CD14-positive monocyte (primary cell): ENCODE results near the gene SETD1B. TPM values are rescaled to one million over a fixed set of nuclear protein-coding genes. Genes with fewer than 3 reads are reported as not detected.

ENCODE experiments used
- DNase-seq, 3 donors: peaks; one replicate each; pipeline ENCODE4 v3.0.0-alpha.2; 2011 to 2022
- H2AFZ ChIP-seq: 2 replicates; pipeline ENCODE4 v1.6.0; 2012; ENCODE audit warnings: mild to moderate bottlenecking, low read depth, low read length, inconsistent platforms; ENCODE audit not compliant: insufficient read depth, poor library complexity, severe bottlenecking
- H3K27ac ChIP-seq, 2 donors: 1 replicate in 1 of 2; 2 replicates in 1 of 2; pipeline ENCODE4 v1.5.1; 2012 to 2013; ENCODE audit warnings: low read length in 2 of 2, control low read depth in 1 of 2, inconsistent platforms in 1 of 2, low read depth in 1 of 2, mild to moderate bottlenecking in 1 of 2
- H3K27me3 ChIP-seq, 2 donors: one replicate each; pipeline versions ENCODE4 v1.6.0 to v1.6.1; 2011 to 2013; ENCODE audit warnings: low read length in 2 of 2; ENCODE audit not compliant: control insufficient read depth in 2 of 2, insufficient read depth in 2 of 2
- H3K36me3 ChIP-seq, 2 donors: replicated peaks in 1 of 2; 1 replicate in 1 of 2; 2 replicates in 1 of 2; pipeline versions ENCODE4 v1.5.1 to v1.6.1; 2012 to 2013; ENCODE audit warnings: low read length in 2 of 2, control low read depth in 1 of 2, inconsistent platforms in 1 of 2, mild to moderate bottlenecking in 1 of 2; ENCODE audit not compliant: insufficient read depth in 2 of 2, control insufficient read depth in 1 of 2
- H3K4me1 ChIP-seq, 2 donors: 1 replicate in 1 of 2; 2 replicates in 1 of 2; pipeline versions ENCODE4 v1.5.1 to v1.6.1; 2012 to 2013; ENCODE audit warnings: low read length in 2 of 2, control low read depth in 1 of 2, inconsistent platforms in 1 of 2, mild to moderate bottlenecking in 1 of 2, moderate library complexity in 1 of 2; ENCODE audit not compliant: insufficient read depth in 2 of 2, control insufficient read depth in 1 of 2
- H3K4me2 ChIP-seq: replicated peaks from 2 replicates; pipeline ENCODE3; 2012; ENCODE audit warnings: low read length, moderate library complexity, mild to moderate bottlenecking; ENCODE audit not compliant: poor library complexity, severe bottlenecking; ENCODE audit errors: extremely low read depth
- H3K4me3 ChIP-seq, 3 experiments: fragments of 200-600 bp in 1 of 3; sonication (generic) in 1 of 3; replicated peaks in 1 of 3; 1 replicate in 2 of 3; 2 replicates in 1 of 3; pipeline ENCODE4 v1.5.1; 2011 to 2013; ENCODE audit warnings: low read length in 3 of 3, mild to moderate bottlenecking in 3 of 3, control low read depth in 2 of 3, low read depth in 2 of 3, inconsistent platforms in 1 of 3, moderate library complexity in 1 of 3
- H3K79me2 ChIP-seq: 2 replicates; pipeline ENCODE4 v1.6.0; 2012; ENCODE audit warnings: mild to moderate bottlenecking, control low read depth, inconsistent platforms, low read length, moderate library complexity; ENCODE audit not compliant: insufficient read depth
- H3K9ac ChIP-seq: 2 replicates; pipeline ENCODE4 v1.6.0; 2017; ENCODE audit warnings: low read length, mild to moderate bottlenecking; ENCODE audit not compliant: insufficient read depth, poor library complexity, severe bottlenecking
- H3K9me3 ChIP-seq, 2 donors: replicated peaks in 1 of 2; 1 replicate in 1 of 2; 2 replicates in 1 of 2; pipeline versions ENCODE4 v1.5.1 to v1.6.1; 2012 to 2013; ENCODE audit warnings: low read length in 2 of 2, control low read depth in 1 of 2; ENCODE audit not compliant: control insufficient read depth in 1 of 2, insufficient read depth in 1 of 2
- H4K20me1 ChIP-seq: 2 replicates; pipeline ENCODE4 v1.6.0; 2012; ENCODE audit warnings: mild to moderate bottlenecking, low read length, control low read depth, moderate library complexity; ENCODE audit not compliant: insufficient read depth
- H3K27ac Mint-ChIP-seq, 7 donors: one replicate each; pipeline ENCODE4 v1.8.0; 2020; ENCODE audit warnings: mild to moderate bottlenecking in 7 of 7, mixed read lengths in 7 of 7, moderate library complexity in 6 of 7, inconsistent platforms in 2 of 7
- H3K27me3 Mint-ChIP-seq, 3 donors: one replicate each; pipeline ENCODE4 v1.8.0; 2021 to 2022; ENCODE audit warnings: low read depth in 3 of 3, mild to moderate bottlenecking in 3 of 3, mixed read lengths in 3 of 3, moderate library complexity in 3 of 3, inconsistent platforms in 1 of 3
- H3K36me3 Mint-ChIP-seq, 2 donors: one replicate each; pipeline ENCODE4 v1.8.0; 2020; ENCODE audit warnings: mixed read lengths in 2 of 2, inconsistent platforms in 1 of 2, mild to moderate bottlenecking in 1 of 2
- H3K4me1 Mint-ChIP-seq: one replicate; pipeline ENCODE4 v1.8.0; 2020; ENCODE audit warnings: mild to moderate bottlenecking, mixed read lengths
- H3K4me3 Mint-ChIP-seq, 2 donors: one replicate each; pipeline ENCODE4 v1.8.0; 2020; ENCODE audit warnings: mild to moderate bottlenecking in 2 of 2, mixed read lengths in 2 of 2, moderate library complexity in 1 of 2
- H3K9me3 Mint-ChIP-seq, 7 donors: one replicate each; pipeline ENCODE4 v1.8.0; 2020 to 2022; ENCODE audit warnings: mixed read lengths in 7 of 7, mild to moderate bottlenecking in 6 of 7, moderate library complexity in 6 of 7, inconsistent platforms in 2 of 7
- CTCF ChIP-seq: fragments of 200-600 bp; IDR thresholded peaks from one replicate; pipeline ENCODE4 v1.8.0; 2022; ENCODE audit warnings: antibody characterized with exemption, mild to moderate bottlenecking
- WGBS: methylation state at CpG from one replicate; pipeline ENCODE4 v1.1.5; 2013; ENCODE audit warnings: missing lambda C conversion rate; ENCODE audit not compliant: insufficient coverage; 5-methylcytosine and 5-hydroxymethylcytosine counted together
- intact Hi-C, 2 donors: fragments of 100-400 bp; cut with micrococcal nuclease; formaldehyde crosslinking; loops; one replicate each; pipeline versions ENCODE4 v1.15.0 to v1.15.1; 2023
- polyA plus RNA-seq, 3 donors: library from polyadenylated mRNA; depleted of rRNA in 1 of 3; unstranded in 2 of 3; stranded (reverse) in 1 of 3; fragments of 300-500 nt in 2 of 3; fragments of >200 nt in 1 of 3; fragmentation: Illumina TruSeq in 2 of 3; gene quantifications; 1 replicate in 2 of 3; 2 replicates in 1 of 3; pipeline ENCODE4 v1.2.3, GENCODE V29; 2012 to 2021

SETD1B gene
- polyA plus RNA-seq, 3 donors = 0.28 to 9.0 (median 0.60) TPM

GRCh38 chr12:121871467-121871866 is 67.7 kb downstream of the SETD1B start:
- Histone ChIP-seq H3K27ac (no peak overlapping the region), H3K9ac (no peak overlapping the region), H2AFZ (no peak overlapping the region), H3K4me1 (peaks cover 41 to 49% of the 10 kb centered on the region in 2 donors), H3K4me3 (no peak overlapping the region), H3K4me2 (no peak overlapping the region), H4K20me1 (no peaks in the 10 kb centered on the region), H3K36me3 (no peaks in the 10 kb centered on the region), H3K79me2 (no peaks in the 10 kb centered on the region), H3K27me3 (no peaks in the 10 kb centered on the region), H3K9me3 (no peaks in the 10 kb centered on the region)
- no peak for TF ChIP-seq CTCF
- no peak overlapping the region for H3K4me3 Mint-ChIP-seq
- WGBS = 82% methylated on average over 3 of the region's 3 CpGs
- no peak overlapping the region for H3K27ac Mint-ChIP-seq
- H3K36me3 Mint-ChIP-seq = peaks cover 0 to 3% of the 10 kb centered on the region in 2 donors
- H3K9me3 Mint-ChIP-seq = peaks cover 0 to 1% (median 0%) of the 10 kb centered on the region in 7 donors
- DNase-seq = no peak
- peaks cover 36% of the 10 kb centered on the region for H3K4me1 Mint-ChIP-seq
- peaks cover 0 to 1% (median 0%) of the 10 kb centered on the region in 3 donors for H3K27me3 Mint-ChIP-seq
- intact Hi-C loops = no loop called here

- intact Hi-C loops = no loop called here
- DNase-seq = no peak
- no peak overlapping the region for H2AFZ ChIP-seq
- H3K4me1 Mint-ChIP-seq = peaks cover 44% of the 10 kb centered on the region
- H3K9ac ChIP-seq = no peak overlapping the region
- peaks cover 51 to 59% of the 10 kb centered on the region in 2 donors for H3K4me1 ChIP-seq
- WGBS = 69% methylated on average over 2 of the region's 5 CpGs
- no peak overlapping the region for H3K4me3 Mint-ChIP-seq
- TF ChIP-seq CTCF = no peak
- H3K9me3 ChIP-seq = no peaks in the 10 kb centered on the region
- no peaks in the 10 kb centered on the region for H3K27me3 ChIP-seq
- peaks cover 0 to 3% of the 10 kb centered on the region in 2 donors for H3K36me3 Mint-ChIP-seq
- peaks cover 0 to 3% (median 0%) of the 10 kb centered on the region in 7 donors for H3K9me3 Mint-ChIP-seq
- H3K27ac Mint-ChIP-seq = no peak overlapping the region
- no peaks in the 10 kb centered on the region for H3K36me3 ChIP-seq
- H3K27me3 Mint-ChIP-seq = no peaks in the 10 kb centered on the region
- no peaks in the 10 kb centered on the region for H4K20me1 ChIP-seq
- no peak overlapping the region for H3K27ac ChIP-seq
- no peak overlapping the region for H3K4me3 ChIP-seq
- no peak overlapping the region for H3K4me2 ChIP-seq
- no peaks in the 10 kb centered on the region for H3K79me2 ChIP-seq
These were observed 68.9 kb downstream of the SETD1B start for GRCh38 chr12:121872546-121873215.
